Neural progenitor cell (in vitro differentiated cells): ENCODE results near the gene CTXN2. TPM values are rescaled to one million over a fixed set of nuclear protein-coding genes. Genes with fewer than 3 reads are reported as not detected.

Source experiments
- DNase-seq: peaks from one replicate; pipeline ENCODE4 v3.0.0-alpha.2; 2016; ENCODE audit warnings: low spot score
- H2AFZ ChIP-seq: fragments of 200-600 bp; sonication (generic); replicated peaks from 2 replicates; pipeline ENCODE4 v1.6.1; 2016; ENCODE audit warnings: antibody characterized with exemption
- H3F3A ChIP-seq: fragments of 200-600 bp; sonication (generic); 2 replicates; pipeline ENCODE4 v1.6.1; 2016; ENCODE audit warnings: antibody characterized with exemption, low read depth
- H3K27ac ChIP-seq: fragments of 200-600 bp; sonication (generic); 2 replicates; pipeline ENCODE4 v1.5.1; 2016; ENCODE audit warnings: mild to moderate bottlenecking
- H3K27me3 ChIP-seq: fragments of 200-600 bp; sonication (generic); 2 replicates; pipeline ENCODE4 v1.6.1; 2016; ENCODE audit warnings: mild to moderate bottlenecking, moderate library complexity
- H3K36me3 ChIP-seq: fragments of 200-600 bp; sonication (generic); 2 replicates; pipeline ENCODE4 v1.5.1; 2016
- H3K4me1 ChIP-seq: fragments of 200-600 bp; sonication (generic); 2 replicates; pipeline ENCODE4 v1.6.1; 2016; ENCODE audit warnings: mixed run types
- H3K4me2 ChIP-seq: fragments of 200-600 bp; sonication (generic); 2 replicates; pipeline ENCODE4 v1.6.1; 2016
- H3K4me3 ChIP-seq: fragments of 200-600 bp; sonication (generic); 2 replicates; pipeline ENCODE4 v1.5.1; 2016
- H3K79me2 ChIP-seq: fragments of 200-600 bp; sonication (generic); 2 replicates; pipeline ENCODE4 v1.6.1; 2016; ENCODE audit warnings: low read depth
- H3K9ac ChIP-seq: fragments of 200-600 bp; sonication (generic); 2 replicates; pipeline ENCODE4 v1.6.1; 2016
- H3K9me3 ChIP-seq: fragments of 200-600 bp; sonication (generic); 2 replicates; pipeline ENCODE4 v1.5.1; 2016; ENCODE audit warnings: low read depth
- H4K20me1 ChIP-seq: fragments of 200-600 bp; sonication (generic); 2 replicates; pipeline ENCODE4 v1.6.1; 2016; ENCODE audit warnings: low read depth
- H3K27ac Mint-ChIP-seq: 3 replicates; pipeline ENCODE4 v1.8.0; 2021; ENCODE audit warnings: mixed read lengths
- H3K27me3 Mint-ChIP-seq: 2 replicates; pipeline ENCODE4 v1.8.0; 2022; ENCODE audit warnings: low read depth, mild to moderate bottlenecking, inconsistent platforms, moderate library complexity, mixed read lengths; ENCODE audit not compliant: insufficient read depth
- H3K36me3 Mint-ChIP-seq: 3 replicates; pipeline ENCODE4 v1.8.0; 2021; ENCODE audit warnings: mixed read lengths
- H3K4me1 Mint-ChIP-seq: 3 replicates; pipeline ENCODE4 v1.8.0; 2021; ENCODE audit warnings: mixed read lengths
- H3K4me3 Mint-ChIP-seq: 3 replicates; pipeline ENCODE4 v1.8.0; 2021; ENCODE audit warnings: mild to moderate bottlenecking, moderate library complexity, mixed read lengths
- H3K9me3 Mint-ChIP-seq: 3 replicates; pipeline ENCODE4 v1.8.0; 2020; ENCODE audit warnings: mixed read lengths
- CTCF ChIP-seq: fragments of 200-600 bp; sonication (generic); IDR thresholded peaks from 2 replicates; pipeline ENCODE4 v1.5.1; 2017; ENCODE audit warnings: antibody characterized with exemption, mild to moderate bottlenecking
- EZH2 ChIP-seq: fragments of 200-600 bp; sonication (generic); IDR thresholded peaks from 2 replicates; pipeline ENCODE4 v1.6.1; 2017; ENCODE audit warnings: antibody characterized with exemption, mild to moderate bottlenecking, moderate library complexity
- EZH2phosphoT487 ChIP-seq: fragments of 200-600 bp; sonication (generic); IDR thresholded peaks from 2 replicates; pipeline ENCODE4 v1.6.1; 2017; ENCODE audit warnings: antibody characterized with exemption
- total RNA-seq: library from RNA; depleted of rRNA; stranded (reverse); fragments of >200 nt; gene quantifications from 2 replicates; pipeline ENCODE4 v1.2.3, GENCODE V29; 2015; ENCODE audit warnings: low replicate concordance

The CTXN2 gene
- total RNA-seq, 1 donor from 2014 or later, result 0.60 TPM

- H3K4me2 ChIP-seq, result no peak overlapping the region
- Mint-ChIP-seq H3K4me3 (no peak overlapping the region), H3K27ac (no peak overlapping the region), H3K36me3 (peaks cover 27% of the 10 kb centered on the region), H3K9me3 (no peaks in the 10 kb centered on the region), H3K4me1 (peaks cover 31% of the 10 kb centered on the region), H3K27me3 (no peaks in the 10 kb centered on the region)
- H3K9ac ChIP-seq, result no peak overlapping the region
- H4K20me1 ChIP-seq, result peaks cover 4% of the 10 kb centered on the region
- H3F3A ChIP-seq, result peaks cover 13% of the 10 kb centered on the region
- no peaks in the 10 kb centered on the region for H3K9me3 ChIP-seq
- H3K27ac ChIP-seq, result no peak overlapping the region
- H3K79me2 ChIP-seq, result no peaks in the 10 kb centered on the region
- H3K27me3 ChIP-seq, result no peaks in the 10 kb centered on the region
- H3K4me1 ChIP-seq, result peaks cover 22% of the 10 kb centered on the region
- no peak overlapping the region for H3K4me3 ChIP-seq
- DNase-seq, result no peak
- TF ChIP-seq EZH2 (no peak), EZH2phosphoT487 (no peak), CTCF (no peak)
- H2AFZ ChIP-seq, result no peak overlapping the region
- peaks cover 25% of the 10 kb centered on the region for H3K36me3 ChIP-seq
Measured at GRCh38 chr15:48145923-48146322, 45.5 kb upstream of the CTXN2 start.

- no peak overlapping the region for H3K4me3 Mint-ChIP-seq
- H3K27ac Mint-ChIP-seq, result no peak overlapping the region
Measured at GRCh38 chr15:48147358-48147757, 44.1 kb upstream of the CTXN2 start.

GRCh38 chr15:48149858-48150257 is 41.6 kb upstream of the CTXN2 start:
- H3K27me3 Mint-ChIP-seq, result no peaks in the 10 kb centered on the region
- Histone ChIP-seq H3K4me2 (no peak overlapping the region), H4K20me1 (peaks cover 2% of the 10 kb centered on the region), H3K9ac (no peak overlapping the region), H3K4me1 (no peaks in the 10 kb centered on the region), H3K36me3 (peaks cover 42% of the 10 kb centered on the region), H3K79me2 (no peaks in the 10 kb centered on the region), H3K27ac (no peak overlapping the region), H2AFZ (no peak overlapping the region), H3F3A (peaks cover 4% of the 10 kb centered on the region), H3K4me3 (no peak overlapping the region), H3K9me3 (no peaks in the 10 kb centered on the region), H3K27me3 (no peaks in the 10 kb centered on the region)
- peaks cover 10% of the 10 kb centered on the region for H3K4me1 Mint-ChIP-seq
- H3K4me3 Mint-ChIP-seq, result no peak overlapping the region
- no peak for TF ChIP-seq CTCF
- no peak for TF ChIP-seq EZH2
- no peak for TF ChIP-seq EZH2phosphoT487
- peaks cover 37% of the 10 kb centered on the region for H3K36me3 Mint-ChIP-seq
- H3K27ac Mint-ChIP-seq, result no peak overlapping the region
- DNase-seq, result no peak
- no peaks in the 10 kb centered on the region for H3K9me3 Mint-ChIP-seq

More at GRCh38 chr15:48147358-48147757, 44.1 kb upstream of the CTXN2 start:
- H3K36me3 Mint-ChIP-seq, result peaks cover 31% of the 10 kb centered on the region
- H3K27me3 ChIP-seq, result no peaks in the 10 kb centered on the region
- H3K4me1 Mint-ChIP-seq, result peaks cover 26% of the 10 kb centered on the region
- no peaks in the 10 kb centered on the region for H3K27me3 Mint-ChIP-seq
- peaks cover 22% of the 10 kb centered on the region for H3K4me1 ChIP-seq
- H3K9ac ChIP-seq, result no peak overlapping the region
- peaks cover 26% of the 10 kb centered on the region for H3K36me3 ChIP-seq
- peaks cover 9% of the 10 kb centered on the region for H3F3A ChIP-seq
- H3K9me3 Mint-ChIP-seq, result no peaks in the 10 kb centered on the region
- no peak for TF ChIP-seq EZH2
- TF ChIP-seq CTCF, result no peak
- TF ChIP-seq EZH2phosphoT487, result no peak
- no peak overlapping the region for H2AFZ ChIP-seq
- H3K27ac ChIP-seq, result no peak overlapping the region
- peaks cover 4% of the 10 kb centered on the region for H4K20me1 ChIP-seq
- no peaks in the 10 kb centered on the region for H3K79me2 ChIP-seq
- H3K9me3 ChIP-seq, result no peaks in the 10 kb centered on the region
- no peak overlapping the region for H3K4me2 ChIP-seq
- no peak overlapping the region for H3K4me3 ChIP-seq
- no peak for DNase-seq
